ENCODE results near the gene GPR89B. TPM values are rescaled to one million over a fixed set of nuclear protein-coding genes. Genes with fewer than 3 reads are reported as not detected.
A peak's percentile ranks its signal among the peaks of the same experiment; 100 is the strongest.
"Not testable (repeated sequence)": the region's sequence is repeated elsewhere in the genome, so short reads cannot be mapped to it uniquely, and the experiment has no call there.

Gene GPR89B
- total RNA-seq, 5 donors from 2014 or later (not counting 1 experiment from before 2014, with no cell fraction given) = 18.2 to 25.5 (median 22.2) TPM

GRCh38 chr1:148014289-148015200 lies 86.3 kb downstream of the GPR89B start:
- H3K27ac Mint-ChIP-seq; H3K9me3 Mint-ChIP-seq; H3K9me3 ChIP-seq; H3K4me3 ChIP-seq (ENCODE audit: control insufficient read depth in 1 of 2, extremely low read depth in 1 of 2, low read length in 1 of 2); H3K27ac ChIP-seq (ENCODE audit: low read length); H3K36me3 Mint-ChIP-seq; H3K36me3 ChIP-seq (ENCODE audit: control insufficient read depth in 2 of 2, extremely low read depth in 1 of 2, insufficient read depth in 1 of 2, low read length in 1 of 2); POLR2A ChIA-PET; CTCF ChIA-PET: not testable (repeated sequence)
- H3K4me1 ChIP-seq (ENCODE audit: control insufficient read depth in 1 of 2, extremely low read depth in 1 of 2, insufficient read depth in 2 of 2, low read length in 2 of 2) = peaks cover 3 to 13% of the 10 kb centered on the region in 2 experiments
- peak; percentile 34 to 59 (median 52) for ATAC-seq (replicated peaks in 1 of 4)
- H3K4me1 Mint-ChIP-seq = peaks cover 5 to 18% (median 17%) of the 10 kb centered on the region in 3 donors
- peaks cover 7 to 27% of the 10 kb centered on the region in 2 experiments for H3K27me3 ChIP-seq (replicated peaks in 1 of 2; ENCODE audit: control insufficient read depth in 2 of 2, extremely low read depth in 1 of 2, insufficient read depth in 2 of 2, low read length in 1 of 2)
- DNase-seq = peak in 2 of 35 experiments; percentile 9
- peak overlapping the region in 2 of 3 donors; percentile 43 to 78 for H3K4me3 Mint-ChIP-seq
- H3K27me3 Mint-ChIP-seq = peaks cover 24 to 36% of the 10 kb centered on the region in 2 donors
- whole genome bisulfite sequencing (ENCODE audit: insufficient coverage) = no CpG with 5 or more reads among the region's 58 CpGs

DNA sequence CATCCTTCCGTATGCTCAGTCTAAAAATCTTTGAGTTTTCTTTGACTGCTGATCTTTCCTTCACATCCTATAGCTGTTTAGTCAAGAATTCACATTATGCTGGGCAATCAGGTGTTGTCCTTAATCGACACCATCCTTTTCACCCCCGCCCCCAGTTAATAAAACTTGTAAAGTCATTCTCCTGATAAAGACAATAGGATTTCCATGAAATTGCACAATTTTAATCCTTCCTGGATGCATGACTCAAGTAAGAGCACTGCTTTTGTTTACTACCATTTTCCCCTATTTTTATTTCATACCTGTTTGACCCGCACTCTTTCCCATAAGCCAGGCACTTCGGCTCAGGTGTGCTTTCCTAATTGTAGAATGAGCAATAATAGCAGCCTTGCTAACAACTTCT lies 96.7 kb downstream of the GPR89B start:
- POLR2A ChIA-PET; H3K27me3 ChIP-seq (replicated peaks in 1 of 2; ENCODE audit: control insufficient read depth in 2 of 2, extremely low read depth in 1 of 2, insufficient read depth in 2 of 2, low read length in 1 of 2); H3K4me3 ChIP-seq (ENCODE audit: control insufficient read depth in 1 of 2, extremely low read depth in 1 of 2, low read length in 1 of 2); CTCF ChIA-PET; H3K9me3 ChIP-seq; H3K4me3 Mint-ChIP-seq; H3K27me3 Mint-ChIP-seq; H3K36me3 Mint-ChIP-seq; H3K9me3 Mint-ChIP-seq; H3K4me1 Mint-ChIP-seq; DNase-seq; ATAC-seq (replicated peaks in 1 of 4); H3K27ac Mint-ChIP-seq; H3K4me1 ChIP-seq (ENCODE audit: control insufficient read depth in 1 of 2, extremely low read depth in 1 of 2, insufficient read depth in 2 of 2, low read length in 2 of 2); H3K27ac ChIP-seq (ENCODE audit: low read length); H3K36me3 ChIP-seq (ENCODE audit: control insufficient read depth in 2 of 2, extremely low read depth in 1 of 2, insufficient read depth in 1 of 2, low read length in 1 of 2): not testable (repeated sequence)
- WGBS (ENCODE audit: insufficient coverage) = 81% methylated on average over 3 of the region's 5 CpGs

- H3K9me3 Mint-ChIP-seq; H3K4me3 Mint-ChIP-seq; H3K27ac Mint-ChIP-seq; H3K4me1 ChIP-seq (ENCODE audit: control insufficient read depth in 1 of 2, extremely low read depth in 1 of 2, insufficient read depth in 2 of 2, low read length in 2 of 2); H3K27ac ChIP-seq (ENCODE audit: low read length); H3K4me3 ChIP-seq (ENCODE audit: control insufficient read depth in 1 of 2, extremely low read depth in 1 of 2, low read length in 1 of 2); POLR2A ChIA-PET; ATAC-seq (replicated peaks in 1 of 4); DNase-seq; H3K4me1 Mint-ChIP-seq; CTCF ChIA-PET; H3K36me3 ChIP-seq (ENCODE audit: control insufficient read depth in 2 of 2, extremely low read depth in 1 of 2, insufficient read depth in 1 of 2, low read length in 1 of 2); H3K36me3 Mint-ChIP-seq; H3K27me3 ChIP-seq (replicated peaks in 1 of 2; ENCODE audit: control insufficient read depth in 2 of 2, extremely low read depth in 1 of 2, insufficient read depth in 2 of 2, low read length in 1 of 2); H3K27me3 Mint-ChIP-seq; H3K9me3 ChIP-seq: not testable (repeated sequence)
- WGBS (ENCODE audit: insufficient coverage) = no CpG with 5 or more reads among the region's 4 CpGs
These were observed 98.8 kb downstream of the GPR89B start for GRCh38 chr1:148027004-148027403.

- DNase-seq; ATAC-seq (replicated peaks in 1 of 4); H3K36me3 Mint-ChIP-seq; H3K27me3 ChIP-seq (replicated peaks in 1 of 2; ENCODE audit: control insufficient read depth in 2 of 2, extremely low read depth in 1 of 2, insufficient read depth in 2 of 2, low read length in 1 of 2); H3K4me3 ChIP-seq (ENCODE audit: control insufficient read depth in 1 of 2, extremely low read depth in 1 of 2, low read length in 1 of 2); H3K4me1 ChIP-seq (ENCODE audit: control insufficient read depth in 1 of 2, extremely low read depth in 1 of 2, insufficient read depth in 2 of 2, low read length in 2 of 2); H3K36me3 ChIP-seq (ENCODE audit: control insufficient read depth in 2 of 2, extremely low read depth in 1 of 2, insufficient read depth in 1 of 2, low read length in 1 of 2); CTCF ChIA-PET; POLR2A ChIA-PET; H3K9me3 ChIP-seq; H3K27ac Mint-ChIP-seq; H3K27me3 Mint-ChIP-seq; H3K27ac ChIP-seq (ENCODE audit: low read length); H3K9me3 Mint-ChIP-seq; H3K4me1 Mint-ChIP-seq: not testable (repeated sequence)
- WGBS (ENCODE audit: insufficient coverage) = no CpG with 5 or more reads among the region's 3 CpGs
- H3K4me3 Mint-ChIP-seq = peak overlapping the region; percentile 54 to 76 (median 63)
These were observed 104.0 kb downstream of the GPR89B start for GRCh38 chr1:148032247-148032646.

- H3K9me3 ChIP-seq; H3K4me3 ChIP-seq (ENCODE audit: control insufficient read depth in 1 of 2, extremely low read depth in 1 of 2, low read length in 1 of 2); H3K36me3 ChIP-seq (ENCODE audit: control insufficient read depth in 2 of 2, extremely low read depth in 1 of 2, insufficient read depth in 1 of 2, low read length in 1 of 2); H3K36me3 Mint-ChIP-seq; ATAC-seq (replicated peaks in 1 of 4); H3K4me1 Mint-ChIP-seq; H3K27me3 ChIP-seq (replicated peaks in 1 of 2; ENCODE audit: control insufficient read depth in 2 of 2, extremely low read depth in 1 of 2, insufficient read depth in 2 of 2, low read length in 1 of 2); POLR2A ChIA-PET; DNase-seq; CTCF ChIA-PET; H3K4me1 ChIP-seq (ENCODE audit: control insufficient read depth in 1 of 2, extremely low read depth in 1 of 2, insufficient read depth in 2 of 2, low read length in 2 of 2); H3K27me3 Mint-ChIP-seq; H3K9me3 Mint-ChIP-seq; H3K27ac ChIP-seq (ENCODE audit: low read length); H3K27ac Mint-ChIP-seq: not testable (repeated sequence)
- WGBS (ENCODE audit: insufficient coverage) = no CpG with 5 or more reads among the region's 25 CpGs
- H3K4me3 Mint-ChIP-seq = peak overlapping the region in 2 of 3 donors; percentile 63 to 76
These were observed 104.5 kb downstream of the GPR89B start for GRCh38 chr1:148032690-148033089.

- H3K4me3 Mint-ChIP-seq = peak overlapping the region in 1 of 3 donors; percentile 46
- not testable (repeated sequence) for ATAC-seq (replicated peaks in 1 of 4)
These were observed 104.9 kb downstream of the GPR89B start for GRCh38 chr1:148033147-148033546.

More at GRCh38 chr1:148033147-148033546, 104.9 kb downstream of the GPR89B start:
- H3K27me3 ChIP-seq (replicated peaks in 1 of 2; ENCODE audit: control insufficient read depth in 2 of 2, extremely low read depth in 1 of 2, insufficient read depth in 2 of 2, low read length in 1 of 2); H3K36me3 ChIP-seq (ENCODE audit: control insufficient read depth in 2 of 2, extremely low read depth in 1 of 2, insufficient read depth in 1 of 2, low read length in 1 of 2); H3K9me3 Mint-ChIP-seq; H3K4me3 ChIP-seq (ENCODE audit: control insufficient read depth in 1 of 2, extremely low read depth in 1 of 2, low read length in 1 of 2); POLR2A ChIA-PET; H3K27ac Mint-ChIP-seq; H3K4me1 Mint-ChIP-seq; CTCF ChIA-PET; H3K36me3 Mint-ChIP-seq; DNase-seq; H3K27me3 Mint-ChIP-seq; H3K9me3 ChIP-seq; H3K4me1 ChIP-seq (ENCODE audit: control insufficient read depth in 1 of 2, extremely low read depth in 1 of 2, insufficient read depth in 2 of 2, low read length in 2 of 2); H3K27ac ChIP-seq (ENCODE audit: low read length): not testable (repeated sequence)
- WGBS (ENCODE audit: insufficient coverage) = 41% methylated on average over 3 of the region's 16 CpGs

Measured in T-cell (primary cell).